ENCODE data around the gene ACKR1.
A peak's percentile ranks its signal among the peaks of the same experiment; 100 is the strongest.

Gene ACKR1

DNA sequence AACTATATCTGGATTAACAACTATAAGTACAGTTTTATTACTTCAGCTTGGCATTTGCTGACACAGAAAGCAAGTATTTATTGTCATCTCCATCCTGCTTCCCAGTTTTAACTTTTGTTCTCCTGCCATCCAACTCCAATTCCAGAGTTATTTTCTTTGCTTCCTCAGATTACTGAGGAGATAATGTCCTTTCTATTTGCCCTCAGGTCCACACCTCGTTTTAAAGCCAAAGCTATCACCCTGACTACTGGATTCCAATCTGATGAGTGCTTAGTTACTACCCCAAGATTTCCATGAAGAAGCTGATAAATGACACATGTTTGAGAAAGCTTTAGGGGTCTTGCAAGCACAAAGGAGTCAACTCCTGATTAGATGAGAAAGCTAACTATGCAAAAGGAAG lies 25.2 kb downstream of the ACKR1 start:
- H3K9me3 ChIP-seq (ENCODE audit: insufficient read depth, low read length), result no peaks in the 10 kb centered on the region

DNA sequence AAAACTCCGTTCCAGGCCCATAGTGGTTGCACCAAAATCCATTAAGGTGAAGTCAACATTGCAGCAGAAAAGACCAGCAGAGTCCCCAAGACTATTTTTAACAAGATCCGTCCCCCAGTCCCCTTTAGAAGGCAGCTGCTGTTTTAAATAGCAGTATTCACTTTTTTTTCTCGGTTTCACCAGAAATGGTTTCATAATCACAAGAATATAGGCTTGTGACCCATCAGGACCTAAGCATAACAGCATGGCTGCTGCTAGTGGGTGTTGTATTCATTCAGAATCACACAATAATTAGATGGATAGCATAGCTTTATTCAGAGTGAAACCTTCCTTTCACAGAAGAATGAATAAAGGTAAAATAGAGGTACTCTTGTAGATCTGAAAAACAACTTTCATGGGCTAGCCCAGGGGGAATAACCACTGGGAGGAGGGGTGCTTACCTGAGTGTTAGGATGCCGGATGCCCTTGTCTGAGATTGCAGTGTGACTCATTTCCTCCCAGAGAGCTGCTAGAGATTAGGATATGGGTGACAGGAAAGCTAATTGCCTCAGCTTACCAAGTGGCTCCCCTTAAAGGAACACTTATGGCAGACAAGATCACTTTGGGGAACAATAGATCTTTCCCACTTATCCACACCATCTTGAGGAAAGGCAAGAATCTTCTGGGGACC lies 35.0 kb downstream of the ACKR1 start:
- peak overlapping the region; percentile 68 for H3K9ac ChIP-seq (ENCODE audit: low read length)
- no peaks in the 10 kb centered on the region for H4K20me1 ChIP-seq (ENCODE audit: insufficient read depth, low read length)
- TF ChIP-seq, protein P1, sequence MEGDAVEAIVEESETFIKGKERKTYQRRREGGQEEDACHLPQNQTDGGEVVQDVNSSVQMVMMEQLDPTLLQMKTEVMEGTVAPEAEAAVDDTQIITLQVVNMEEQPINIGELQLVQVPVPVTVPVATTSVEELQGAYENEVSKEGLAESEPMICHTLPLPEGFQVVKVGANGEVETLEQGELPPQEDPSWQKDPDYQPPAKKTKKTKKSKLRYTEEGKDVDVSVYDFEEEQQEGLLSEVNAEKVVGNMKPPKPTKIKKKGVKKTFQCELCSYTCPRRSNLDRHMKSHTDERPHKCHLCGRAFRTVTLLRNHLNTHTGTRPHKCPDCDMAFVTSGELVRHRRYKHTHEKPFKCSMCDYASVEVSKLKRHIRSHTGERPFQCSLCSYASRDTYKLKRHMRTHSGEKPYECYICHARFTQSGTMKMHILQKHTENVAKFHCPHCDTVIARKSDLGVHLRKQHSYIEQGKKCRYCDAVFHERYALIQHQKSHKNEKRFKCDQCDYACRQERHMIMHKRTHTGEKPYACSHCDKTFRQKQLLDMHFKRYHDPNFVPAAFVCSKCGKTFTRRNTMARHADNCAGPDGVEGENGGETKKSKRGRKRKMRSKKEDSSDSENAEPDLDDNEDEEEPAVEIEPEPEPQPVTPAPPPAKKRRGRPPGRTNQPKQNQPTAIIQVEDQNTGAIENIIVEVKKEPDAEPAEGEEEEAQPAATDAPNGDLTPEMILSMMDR (IDR thresholded peaks at IDR 0.05; ENCODE audit: low read depth, low read length), result no peak
- no peak for TF ChIP-seq EZH2phosphoT487 (IDR thresholded peaks at IDR 0.05; ENCODE audit: low read depth)
- H3K4me1 ChIP-seq (ENCODE audit: low read length), result peaks cover 44% of the 10 kb centered on the region
- peak overlapping the region; percentile 71 for H3K4me2 ChIP-seq (ENCODE audit: low read length)
- H3K9me3 ChIP-seq (ENCODE audit: insufficient read depth, low read length), result peaks cover 10% of the 10 kb centered on the region; the same call in 1 of the 2 replicates
- no peaks in the 10 kb centered on the region for H3K79me2 ChIP-seq (ENCODE audit: low read length)
- no peaks in the 10 kb centered on the region for H3K27me3 ChIP-seq (ENCODE audit: low read depth, low read length)
- H3K27ac ChIP-seq (ENCODE audit: low read length), result peak overlapping the region; percentile 95
- H2AFZ ChIP-seq (ENCODE audit: low read depth, low read length), result peak overlapping the region; percentile 22
- H3K4me3 ChIP-seq (ENCODE audit: low read length), result peak overlapping the region; percentile 58
- peaks cover 20% of the 10 kb centered on the region for H3K36me3 ChIP-seq (replicated peaks; ENCODE audit: low read depth, low read length)

More for the DNA sequence above, 25.2 kb downstream of the ACKR1 start:
- no peaks in the 10 kb centered on the region for H3K36me3 ChIP-seq (replicated peaks; ENCODE audit: low read depth, low read length)
- H3K27ac ChIP-seq (ENCODE audit: low read length), result no peak overlapping the region
- H4K20me1 ChIP-seq (ENCODE audit: insufficient read depth, low read length), result no peaks in the 10 kb centered on the region
- TF ChIP-seq EZH2phosphoT487 (IDR thresholded peaks at IDR 0.05; ENCODE audit: low read depth), result no peak
- TF ChIP-seq, protein P1 (IDR thresholded peaks at IDR 0.05; ENCODE audit: low read depth, low read length), result no peak
- no peaks in the 10 kb centered on the region for H3K79me2 ChIP-seq (ENCODE audit: low read length)
- H3K4me2 ChIP-seq (ENCODE audit: low read length), result no peak overlapping the region
- no peaks in the 10 kb centered on the region for H3K27me3 ChIP-seq (ENCODE audit: low read depth, low read length)
- peaks cover 15% of the 10 kb centered on the region; the same call in 1 of the 2 replicates for H3K4me1 ChIP-seq (ENCODE audit: low read length)
- no peak overlapping the region for H3K9ac ChIP-seq (ENCODE audit: low read length)
- H2AFZ ChIP-seq (ENCODE audit: low read depth, low read length), result no peak overlapping the region
- H3K4me3 ChIP-seq (ENCODE audit: low read length), result no peak overlapping the region

DNA sequence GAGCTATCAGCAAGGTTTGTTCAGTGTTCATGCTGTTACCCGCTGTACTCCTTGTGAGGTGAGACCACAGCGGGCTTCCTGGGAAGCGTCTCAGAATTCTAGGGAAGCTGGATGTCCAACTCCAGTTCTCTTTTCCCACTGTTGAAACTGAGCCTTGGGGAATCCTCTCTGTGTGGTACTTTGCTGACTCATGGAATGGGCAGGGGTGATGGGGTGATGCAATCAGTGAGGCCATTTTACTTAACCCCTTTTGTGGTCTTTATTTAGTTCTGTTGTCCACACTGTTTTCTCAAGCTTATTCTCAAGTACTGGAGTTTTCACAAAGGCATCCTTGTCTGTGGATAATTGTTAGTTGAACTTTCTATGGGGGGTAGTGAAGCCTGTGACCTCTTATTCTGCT lies 42.6 kb downstream of the ACKR1 start:
- no peak overlapping the region for H3K9ac ChIP-seq (ENCODE audit: low read length)
- no peaks in the 10 kb centered on the region for H3K27me3 ChIP-seq (ENCODE audit: low read depth, low read length)
- no peak overlapping the region for H3K27ac ChIP-seq (ENCODE audit: low read length)
- no peak for TF ChIP-seq EZH2phosphoT487 (IDR thresholded peaks at IDR 0.05; ENCODE audit: low read depth)
- peaks cover 41% of the 10 kb centered on the region; the same call in 1 of the 2 replicates for H3K9me3 ChIP-seq (ENCODE audit: insufficient read depth, low read length)
- peaks cover 25% of the 10 kb centered on the region for H3K36me3 ChIP-seq (replicated peaks; ENCODE audit: low read depth, low read length)
- H3K79me2 ChIP-seq (ENCODE audit: low read length), result no peaks in the 10 kb centered on the region
- no peak overlapping the region for H2AFZ ChIP-seq (ENCODE audit: low read depth, low read length)
- no peaks in the 10 kb centered on the region for H3K4me1 ChIP-seq (ENCODE audit: low read length)
- no peak overlapping the region for H3K4me2 ChIP-seq (ENCODE audit: low read length)
- no peak overlapping the region for H3K4me3 ChIP-seq (ENCODE audit: low read length)
- H4K20me1 ChIP-seq (ENCODE audit: insufficient read depth, low read length), result no peaks in the 10 kb centered on the region

DNA sequence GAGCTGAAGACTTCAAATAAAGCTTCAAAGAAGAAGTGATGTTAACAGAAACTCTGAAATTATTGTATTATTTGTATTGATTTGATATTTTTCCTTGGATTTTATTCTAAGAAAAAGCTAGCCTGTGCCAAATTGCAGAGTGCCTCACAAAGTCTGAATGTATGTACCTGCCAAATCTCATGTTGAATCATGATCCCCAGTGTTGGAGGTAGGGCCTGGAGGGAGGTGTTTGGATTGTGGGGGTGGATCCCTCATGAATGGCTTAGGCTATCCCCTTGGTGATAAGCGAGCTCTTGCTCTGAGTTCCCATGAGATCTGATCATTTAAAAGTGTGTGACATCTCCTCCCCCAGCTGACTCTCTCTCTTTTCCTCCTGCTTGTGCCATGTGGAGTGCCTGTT lies 43.6 kb downstream of the ACKR1 start:
- TF ChIP-seq, protein P1 (IDR thresholded peaks at IDR 0.05; ENCODE audit: low read depth, low read length), result no peak
- no peak for TF ChIP-seq EZH2phosphoT487 (IDR thresholded peaks at IDR 0.05; ENCODE audit: low read depth)
- H3K27me3 ChIP-seq (ENCODE audit: low read depth, low read length), result no peaks in the 10 kb centered on the region
- peaks cover 21% of the 10 kb centered on the region for H3K36me3 ChIP-seq (replicated peaks; ENCODE audit: low read depth, low read length)
- H3K27ac ChIP-seq (ENCODE audit: low read length), result no peak overlapping the region
- H3K9ac ChIP-seq (ENCODE audit: low read length), result no peak overlapping the region
- no peak overlapping the region for H3K4me2 ChIP-seq (ENCODE audit: low read length)
- no peaks in the 10 kb centered on the region for H3K79me2 ChIP-seq (ENCODE audit: low read length)
- H3K9me3 ChIP-seq (ENCODE audit: insufficient read depth, low read length), result peaks cover 36% of the 10 kb centered on the region; the same call in 1 of the 2 replicates
- H3K4me1 ChIP-seq (ENCODE audit: low read length), result no peaks in the 10 kb centered on the region
- H4K20me1 ChIP-seq (ENCODE audit: insufficient read depth, low read length), result no peaks in the 10 kb centered on the region
- H2AFZ ChIP-seq (ENCODE audit: low read depth, low read length), result no peak overlapping the region
- H3K4me3 ChIP-seq (ENCODE audit: low read length), result no peak overlapping the region
